ENCODE measurements around the gene GP9. TPM values are rescaled to one million over a fixed set of nuclear protein-coding genes. Genes with fewer than 3 reads are reported as not detected.
"Not testable (repeated sequence)": the region's sequence is repeated elsewhere in the genome, so short reads cannot be mapped to it uniquely, and the experiment has no call there.

The GP9 gene
- total RNA-seq, 1 donor from 2014 or later, result not detected

DNA sequence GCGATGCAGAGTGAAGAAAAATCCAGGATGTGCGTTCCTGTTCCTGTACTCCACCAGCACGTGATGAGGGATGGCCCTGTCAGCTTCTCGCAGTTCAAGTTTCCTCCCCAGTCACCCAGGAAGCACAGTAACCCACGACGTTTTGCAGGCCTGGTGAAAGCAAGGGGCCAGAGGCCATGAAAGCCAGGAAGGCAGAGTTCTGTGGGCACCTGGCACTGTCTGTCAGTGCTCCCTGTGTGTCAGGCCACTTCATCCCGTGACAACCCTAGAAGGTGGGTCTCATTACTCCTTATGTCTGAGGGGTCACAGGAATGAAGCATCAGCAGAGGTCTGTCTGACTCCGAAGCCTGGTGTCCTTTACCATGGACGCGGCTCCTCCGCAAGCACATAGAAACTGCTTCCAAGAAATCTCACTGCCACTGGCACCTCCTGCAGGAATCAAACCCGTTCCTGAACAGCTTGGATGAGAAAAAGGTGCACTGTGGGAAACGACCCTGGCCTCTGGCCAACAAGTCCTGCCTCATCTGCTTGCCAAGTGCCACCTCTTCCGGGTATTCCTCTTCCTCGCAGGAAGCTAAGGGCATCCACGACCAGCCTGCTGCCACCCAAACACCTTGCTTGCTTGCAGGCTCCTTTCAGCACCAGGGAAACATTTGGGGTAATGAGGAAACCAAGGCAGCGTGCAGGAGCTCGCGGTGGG, 46.4 kb downstream of the GP9 start:
- DNase-seq (ENCODE audit: extremely low spot score in 2 of 2), result no peak
- no peak for TF ChIP-seq CTCF (IDR thresholded peaks at IDR 0.05)
- no peak for TF ChIP-seq POLR2AphosphoS5 (IDR thresholded peaks at IDR 0.05; ENCODE audit: insufficient read depth in 1 of 2, low read depth in 1 of 2)
- no peak for TF ChIP-seq POLR2A (IDR thresholded peaks at IDR 0.05)
- intact Hi-C loops (cut with DNase I), result no loop called here
- H3K9me3 ChIP-seq, result no peaks in the 10 kb centered on the region
- H3K36me3 ChIP-seq, result no peaks in the 10 kb centered on the region
- no peak overlapping the region for H3K4me3 ChIP-seq
- H3K27me3 ChIP-seq, result no peaks in the 10 kb centered on the region
- H3K4me1 ChIP-seq, result peaks cover 7% of the 10 kb centered on the region
- no peak overlapping the region for H3K27ac ChIP-seq

DNA sequence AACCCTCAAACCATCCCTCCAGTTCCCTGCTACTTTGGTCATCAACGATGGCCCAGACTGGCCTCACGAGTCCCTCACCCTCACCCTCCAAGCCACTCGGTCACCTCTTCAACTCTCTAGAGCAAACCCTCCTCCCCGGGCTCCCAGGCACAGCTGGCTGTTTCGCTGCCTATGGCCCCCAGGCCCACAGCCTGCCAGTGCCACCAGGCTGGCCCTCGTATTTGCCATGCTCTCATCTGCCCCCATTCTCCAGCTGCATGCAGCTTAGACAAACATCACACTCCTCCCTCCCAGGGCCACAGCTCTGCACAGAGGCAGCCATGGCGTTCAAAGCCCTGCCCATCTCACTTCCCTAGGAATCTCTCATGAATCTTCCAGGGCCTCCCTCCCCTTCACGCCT, 47.2 kb downstream of the GP9 start:
- H3K9me3 ChIP-seq, result no peaks in the 10 kb centered on the region
- no peak overlapping the region for H3K27ac ChIP-seq
- no peak overlapping the region for H3K4me3 ChIP-seq
- no peaks in the 10 kb centered on the region for H3K27me3 ChIP-seq
- intact Hi-C loops (cut with DNase I), result no loop called here
- no peak for DNase-seq (ENCODE audit: extremely low spot score in 2 of 2)
- TF ChIP-seq CTCF (IDR thresholded peaks at IDR 0.05) (no peak), POLR2AphosphoS5 (IDR thresholded peaks at IDR 0.05; ENCODE audit: insufficient read depth in 1 of 2, low read depth in 1 of 2) (no peak), POLR2A (IDR thresholded peaks at IDR 0.05) (no peak)
- no peaks in the 10 kb centered on the region for H3K36me3 ChIP-seq
- peaks cover 7% of the 10 kb centered on the region for H3K4me1 ChIP-seq

DNA sequence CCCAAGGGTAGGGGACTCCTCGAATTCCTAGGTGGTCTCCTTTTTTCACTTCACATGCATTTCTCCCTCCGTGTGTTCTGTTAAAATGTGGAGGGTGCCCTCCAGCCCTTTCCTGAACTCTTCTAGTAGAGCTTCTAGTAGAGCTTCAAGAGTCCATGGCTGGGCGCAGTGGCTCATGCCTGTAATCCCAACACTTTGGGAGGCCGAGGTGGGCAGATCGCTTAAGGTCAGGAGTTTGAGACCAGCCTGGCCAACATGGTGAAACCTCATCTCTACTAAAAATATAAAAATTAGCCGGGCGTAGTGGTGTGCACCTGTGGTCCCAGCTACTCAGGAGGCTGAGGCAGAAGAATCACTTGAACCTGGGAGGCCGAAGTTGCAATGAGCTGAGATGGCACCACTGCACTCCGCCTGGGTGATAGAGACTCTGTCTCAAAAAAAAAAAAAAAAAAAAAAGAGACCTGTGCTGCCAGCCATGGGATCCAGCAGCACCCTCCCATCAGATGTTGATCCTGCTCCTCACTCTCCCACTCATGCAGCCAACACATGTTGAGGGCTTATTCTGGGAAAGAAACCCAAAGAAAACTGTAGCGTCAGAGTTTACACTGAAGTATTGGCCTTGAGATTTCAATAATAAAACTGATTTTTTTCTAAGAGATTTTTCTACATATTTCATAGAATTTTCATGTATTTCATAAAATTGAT, 50.6 kb downstream of the GP9 start:
- H3K36me3 ChIP-seq; intact Hi-C loops (cut with DNase I); H3K4me3 ChIP-seq: not testable (repeated sequence)

More for the DNA sequence above, 50.6 kb downstream of the GP9 start:
- H3K4me1 ChIP-seq; H3K27ac ChIP-seq; H3K9me3 ChIP-seq; DNase-seq (ENCODE audit: extremely low spot score in 2 of 2); H3K27me3 ChIP-seq: not testable (repeated sequence)

Other genes with a start within 250 kb of the GP9 start
- 43.0 TPM for gene ACAD9, start 181.2 kb upstream of the GP9 start, total RNA-seq
- not detected for gene CFAP92, start 66.7 kb upstream of the GP9 start, total RNA-seq
- 3.7 TPM for gene EFCC1, start 59.5 kb upstream of the GP9 start, total RNA-seq
- gene RAB43, start 61.0 kb downstream of the GP9 start, total RNA-seq, result 8.6 TPM
- gene ISY1, start 100.3 kb downstream of the GP9 start, total RNA-seq, result 16.2 TPM
- gene CNBP, start 123.1 kb downstream of the GP9 start, total RNA-seq, result 405 TPM
- 76.4 TPM for gene COPG1, start 188.8 kb downstream of the GP9 start, total RNA-seq
- gene HMCES, start 218.1 kb downstream of the GP9 start, total RNA-seq, result 16.9 TPM

All from vagina (tissue), 2 donors.